Endothelial cell of umbilical vein (primary cell): ENCODE results near the gene PRG2. TPM values are rescaled to one million over a fixed set of nuclear protein-coding genes. Genes with fewer than 3 reads are reported as not detected.

Experiments used
- BruUV-seq: library from RNA; stranded (reverse); fragments of 400-500 nt; replicated peaks from 2 replicates; lab custom pipeline; 2021; lab: Mats Ljungman, UMichigan
- CTCF ChIA-PET: fragments of 300-600, 350-600 bp; sonication (Branson Sonifier 250); formaldehyde crosslinking; loops from one replicate; lab custom pipeline; 2021; ENCODE audit warnings: antibody characterized with exemption, inconsistent platforms; lab: Charles Lee
- POLR2A ChIA-PET: fragments of 300-600, 350-600 bp; sonication (Branson Sonifier 250); formaldehyde crosslinking; loops from one replicate; lab custom pipeline; 2021; ENCODE audit warnings: antibody characterized with exemption, inconsistent platforms; lab: Charles Lee
- DNase-seq: peaks from one replicate; pipeline ENCODE4 v3.0.0-alpha.2; 2011; ENCODE audit warnings: low read depth, low spot score
- FAIRE-seq: peaks from 2 replicates; lab custom pipeline; 2011; peaks lifted over from hg19 to GRCh38; lab: Jason Lieb, UNC
- H2AFZ ChIP-seq: 2 replicates; pipeline ENCODE4 v1.6.0; 2012; ENCODE audit warnings: low read depth, low read length, control low read depth, inconsistent platforms
- H3K27ac ChIP-seq: 2 replicates; pipeline ENCODE4 v1.5.1; 2011; ENCODE audit warnings: low read depth, mild to moderate bottlenecking, control low read depth, low read length, moderate library complexity; ENCODE audit not compliant: insufficient read depth
- H3K27me3 ChIP-seq, 2 experiments: 2 replicates each; pipeline versions ENCODE4 v1.6.0 to v1.6.1; 2011; ENCODE audit warnings: low read length in 2 of 2, mixed read lengths in 1 of 2; ENCODE audit not compliant: control insufficient read depth in 2 of 2, insufficient read depth in 2 of 2
- H3K36me3 ChIP-seq, 2 experiments: 2 replicates in 1 of 2; 3 replicates in 1 of 2; pipeline ENCODE4 v1.5.1; 2011; ENCODE audit warnings: low read length in 2 of 2, mild to moderate bottlenecking in 1 of 2, moderate library complexity in 1 of 2; ENCODE audit not compliant: control insufficient read depth in 2 of 2, insufficient read depth in 2 of 2; ENCODE audit errors: extremely low read depth in 1 of 2
- H3K4me1 ChIP-seq: 3 replicates; pipeline ENCODE4 v1.5.1; 2011; ENCODE audit warnings: mild to moderate bottlenecking, low read length; ENCODE audit not compliant: control insufficient read depth, insufficient read depth; ENCODE audit errors: extremely low read depth
- H3K4me2 ChIP-seq: 2 replicates; pipeline ENCODE4 v1.6.1; 2011; ENCODE audit warnings: low read length, control low read depth, mixed read lengths; ENCODE audit not compliant: insufficient read depth
- H3K4me3 ChIP-seq, 3 experiments: fragments of 200-600 bp in 1 of 3; sonication (generic), shearing (Covaris generic) in 1 of 3; replicated peaks in 1 of 3; 2 replicates each; pipeline ENCODE4 v1.5.1; 2011 to 2016; ENCODE audit warnings: control low read depth in 3 of 3, low read length in 3 of 3, mild to moderate bottlenecking in 2 of 3, inconsistent platforms in 1 of 3, low read depth in 1 of 3, moderate library complexity in 1 of 3; ENCODE audit not compliant: insufficient read depth in 1 of 3
- H3K79me2 ChIP-seq: 2 replicates; pipeline ENCODE4 v1.6.0; 2012; ENCODE audit warnings: low read length, inconsistent platforms; ENCODE audit not compliant: control insufficient read depth, insufficient read depth
- H3K9ac ChIP-seq: replicated peaks from 2 replicates; pipeline ENCODE3; 2011; ENCODE audit warnings: low read length, control low read depth; ENCODE audit not compliant: insufficient read depth; ENCODE audit errors: extremely low read depth
- H3K9me1 ChIP-seq: replicated peaks from 3 replicates; pipeline ENCODE4 v1.6.0; 2011; ENCODE audit warnings: mild to moderate bottlenecking, low read length; ENCODE audit not compliant: control insufficient read depth, insufficient read depth; ENCODE audit errors: extremely low read depth
- H3K9me3 ChIP-seq: replicated peaks from 2 replicates; pipeline ENCODE4 v1.5.1; 2012; ENCODE audit warnings: low read length, inconsistent platforms; ENCODE audit not compliant: control insufficient read depth, insufficient read depth
- H4K20me1 ChIP-seq: replicated peaks from 2 replicates; pipeline ENCODE3; 2011; ENCODE audit warnings: mild to moderate bottlenecking, low read length; ENCODE audit not compliant: control insufficient read depth, insufficient read depth; ENCODE audit errors: extremely low read depth
- EZH2 ChIP-seq: IDR thresholded peaks from 2 replicates; pipeline ENCODE4 v1.6.1; 2012; ENCODE audit warnings: borderline replicate concordance, low read depth, mild to moderate bottlenecking, moderate library complexity, low read length, inconsistent platforms; ENCODE audit not compliant: severe bottlenecking
- FOS ChIP-seq: IDR thresholded peaks from 2 replicates; pipeline ENCODE4 v1.6.1; 2011; ENCODE audit warnings: mild to moderate bottlenecking, low read length, moderate library complexity, borderline replicate concordance; ENCODE audit not compliant: insufficient read depth
- GATA2 ChIP-seq: IDR thresholded peaks from 2 replicates; pipeline ENCODE4 v1.7.0; 2011; ENCODE audit warnings: low read depth, mild to moderate bottlenecking, moderate library complexity, mixed read lengths, low read length; ENCODE audit not compliant: insufficient read length, insufficient read depth
- JUN ChIP-seq: IDR thresholded peaks from 2 replicates; pipeline ENCODE4 v1.6.1; 2011; ENCODE audit warnings: borderline replicate concordance, low read depth; ENCODE audit not compliant: insufficient read length, insufficient read depth
- MYC ChIP-seq: IDR thresholded peaks from one replicate; pipeline ENCODE4 v1.6.1; 2011; ENCODE audit warnings: mild to moderate bottlenecking, low read depth, low read length
- POLR2A ChIP-seq: IDR thresholded peaks from 2 replicates; pipeline ENCODE4 v1.6.1; 2012; ENCODE audit warnings: low read depth, mild to moderate bottlenecking, control low read depth, low read length
- POLR2AphosphoS5 ChIP-seq: IDR thresholded peaks from 2 replicates; pipeline ENCODE4 v1.6.1; 2012; ENCODE audit warnings: low read depth, mild to moderate bottlenecking, control low read depth, low read length, moderate library complexity; ENCODE audit not compliant: insufficient read depth
- dilution Hi-C: fragments of 300-500 bp; cut with MboI; formaldehyde crosslinking; loops from one replicate; pipeline ENCODE4 v1.15.0; 2019; ENCODE audit warnings: low sequenced_read_pairs; ENCODE audit not compliant: extremely low pct_ligation_motif_present
- intact Hi-C: fragments of 100-400 bp; cut with micrococcal nuclease; formaldehyde crosslinking; loops from one replicate; pipeline ENCODE4 v1.10.0; 2022
- polyA plus RNA-seq, 4 experiments: library from polyadenylated mRNA; depleted of rRNA in 3 of 4; stranded (reverse) in 3 of 4; unstranded in 1 of 4; fragments of >200 nt; gene quantifications; 2 replicates each; pipeline versions ENCODE4 v1.2.1 to v1.2.3, GENCODE V29; 2011 to 2012; ENCODE audit warnings: missing spikeins in 1 of 4
- total RNA-seq: library from RNA; stranded (reverse); gene quantifications from 2 replicates; pipeline ENCODE4 v1.2.3, GENCODE V29; 2021
- TF ChIP-seq, protein P1 (sequence below): IDR thresholded peaks from 2 replicates; pipeline ENCODE4 v1.6.1; 2011; ENCODE audit not compliant: insufficient read depth, insufficient read length
- TF ChIP-seq, protein P2 (sequence below), 2 donors: IDR thresholded peaks; 1 replicate in 1 of 2; 2 replicates in 1 of 2; pipeline ENCODE4 v1.5.1; 2011; ENCODE audit warnings: low read length in 2 of 2, mild to moderate bottlenecking in 2 of 2, moderate library complexity in 2 of 2, control low read depth in 1 of 2, inconsistent platforms in 1 of 2, low read depth in 1 of 2; ENCODE audit not compliant: insufficient read depth in 1 of 2; ENCODE audit errors: extremely low read depth in 1 of 2

Gene PRG2
- total and polyA plus RNA-seq, 2 donors (not counting 3 experiments of a cell fraction or from before 2014, with no cell fraction given), result 0.08 to 0.55 TPM

DNA sequence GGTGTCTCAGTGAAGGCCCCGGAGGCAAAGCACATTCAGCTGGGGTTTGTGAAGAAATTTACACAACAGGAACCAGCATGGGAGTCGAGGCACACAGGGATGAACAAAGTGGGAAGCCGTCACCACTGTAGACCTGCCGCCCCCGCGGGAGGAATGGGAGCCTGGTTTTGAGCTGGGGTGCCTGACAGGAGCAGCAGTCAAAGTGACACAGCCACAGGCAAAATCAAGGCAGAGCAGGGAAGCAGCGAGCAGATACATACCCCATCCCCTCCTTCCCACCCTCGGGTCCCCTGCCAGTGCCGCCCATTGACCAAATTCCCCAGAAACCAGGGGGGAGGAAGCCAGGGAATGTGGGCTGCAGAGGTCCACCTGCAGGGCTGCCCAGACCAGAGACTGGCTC lies 31.5 kb downstream of the PRG2 start:
- Histone ChIP-seq H2AFZ (no peak overlapping the region), H3K4me3 (no peak overlapping the region), H3K27ac (no peak overlapping the region), H3K9me3 (no peaks in the 10 kb centered on the region), H3K4me1 (no peaks in the 10 kb centered on the region), H3K79me2 (no peaks in the 10 kb centered on the region), H3K36me3 (no peaks in the 10 kb centered on the region), H3K9ac (no peak overlapping the region), H3K27me3 (peaks cover 0 to 5% of the 10 kb centered on the region in 2 experiments), H3K4me2 (no peak overlapping the region), H3K9me1 (no peaks in the 10 kb centered on the region), H4K20me1 (no peaks in the 10 kb centered on the region)
- no TSS peak for BruUV-seq
- FAIRE-seq, result no peak
- dilution Hi-C loops, result no loop called here
- TF ChIP-seq POLR2A, result no peak
- TF ChIP-seq, protein P1, sequence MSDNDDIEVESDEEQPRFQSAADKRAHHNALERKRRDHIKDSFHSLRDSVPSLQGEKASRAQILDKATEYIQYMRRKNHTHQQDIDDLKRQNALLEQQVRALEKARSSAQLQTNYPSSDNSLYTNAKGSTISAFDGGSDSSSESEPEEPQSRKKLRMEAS, result no peak
- TF ChIP-seq POLR2AphosphoS5, result no peak
- TF ChIP-seq, protein P2, sequence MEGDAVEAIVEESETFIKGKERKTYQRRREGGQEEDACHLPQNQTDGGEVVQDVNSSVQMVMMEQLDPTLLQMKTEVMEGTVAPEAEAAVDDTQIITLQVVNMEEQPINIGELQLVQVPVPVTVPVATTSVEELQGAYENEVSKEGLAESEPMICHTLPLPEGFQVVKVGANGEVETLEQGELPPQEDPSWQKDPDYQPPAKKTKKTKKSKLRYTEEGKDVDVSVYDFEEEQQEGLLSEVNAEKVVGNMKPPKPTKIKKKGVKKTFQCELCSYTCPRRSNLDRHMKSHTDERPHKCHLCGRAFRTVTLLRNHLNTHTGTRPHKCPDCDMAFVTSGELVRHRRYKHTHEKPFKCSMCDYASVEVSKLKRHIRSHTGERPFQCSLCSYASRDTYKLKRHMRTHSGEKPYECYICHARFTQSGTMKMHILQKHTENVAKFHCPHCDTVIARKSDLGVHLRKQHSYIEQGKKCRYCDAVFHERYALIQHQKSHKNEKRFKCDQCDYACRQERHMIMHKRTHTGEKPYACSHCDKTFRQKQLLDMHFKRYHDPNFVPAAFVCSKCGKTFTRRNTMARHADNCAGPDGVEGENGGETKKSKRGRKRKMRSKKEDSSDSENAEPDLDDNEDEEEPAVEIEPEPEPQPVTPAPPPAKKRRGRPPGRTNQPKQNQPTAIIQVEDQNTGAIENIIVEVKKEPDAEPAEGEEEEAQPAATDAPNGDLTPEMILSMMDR (IDR thresholded peaks at IDR 0.05; ENCODE audit: extremely low read depth in 1 of 2, insufficient read depth in 1 of 2, low read depth in 1 of 2, low read length in 2 of 2), result no peak
- no peak for TF ChIP-seq GATA2
- no peak for TF ChIP-seq EZH2
- no peak for TF ChIP-seq MYC
- TF ChIP-seq FOS, result no peak
- TF ChIP-seq JUN, result no peak
- intact Hi-C loops, result no loop called here
- ChIA-PET CTCF (interaction anchor here (1.1 to 2.7 kb wide), 4 partner anchors 9 to 100 kb away, joined by 3 to 13 read pairs (median 4); no protein-coding TSS in a partner anchor), POLR2A (no interaction called here)
- no peak for DNase-seq
